ENCODE results near the gene GNB1L.

Gene GNB1L

GRCh38 chr22:19876314-19876940, 21.8 kb upstream of the GNB1L start:
- DNase-seq (ENCODE audit: low read depth) = no peak

GRCh38 chr22:19875531-19876313, 21.0 kb upstream of the GNB1L start:
- no peak for DNase-seq (ENCODE audit: low read depth)

GRCh38 chr22:19875061-19875530, 20.4 kb upstream of the GNB1L start:
- DNase-seq (ENCODE audit: low read depth) = no peak

GRCh38 chr22:19874307-19875060, 19.8 kb upstream of the GNB1L start:
- DNase-seq (ENCODE audit: low read depth) = no peak

- no peak for DNase-seq (ENCODE audit: low read depth)
Measured at GRCh38 chr22:19873960-19874306, 19.3 kb upstream of the GNB1L start.

- no peak for DNase-seq (ENCODE audit: low read depth)
Measured at GRCh38 chr22:19873138-19873959, 18.7 kb upstream of the GNB1L start.

GRCh38 chr22:19872779-19873137, 18.1 kb upstream of the GNB1L start:
- no peak for DNase-seq (ENCODE audit: low read depth)

- no peak for DNase-seq (ENCODE audit: low read depth)
Measured at GRCh38 chr22:19871845-19872778, 17.4 kb upstream of the GNB1L start.

GRCh38 chr22:19871023-19871844, 16.6 kb upstream of the GNB1L start:
- DNase-seq (ENCODE audit: low read depth) = no peak

GRCh38 chr22:19870153-19871022, 15.7 kb upstream of the GNB1L start:
- DNase-seq (ENCODE audit: low read depth) = no peak

- no peak for DNase-seq (ENCODE audit: low read depth)
Measured at GRCh38 chr22:19869497-19870152, 15.0 kb upstream of the GNB1L start.

- no peak for DNase-seq (ENCODE audit: low read depth)
Measured at GRCh38 chr22:19868773-19869471, 14.2 kb upstream of the GNB1L start.

GRCh38 chr22:19868333-19868732, 13.7 kb upstream of the GNB1L start:
- DNase-seq (ENCODE audit: low read depth) = no peak

GRCh38 chr22:19867617-19868016, 12.9 kb upstream of the GNB1L start:
- DNase-seq (ENCODE audit: low read depth) = no peak

GRCh38 chr22:19866665-19867009, 12.0 kb upstream of the GNB1L start:
- no peak for DNase-seq (ENCODE audit: low read depth)

- DNase-seq (ENCODE audit: low read depth) = no peak
Measured at GRCh38 chr22:19865141-19865829, 10.6 kb upstream of the GNB1L start.

GRCh38 chr22:19864538-19865106, 9.9 kb upstream of the GNB1L start:
- DNase-seq (ENCODE audit: low read depth) = no peak

All from stimulated activated CD8-positive, alpha-beta memory T cell treated with anti-CD3 and anti-CD28 coated beads, Interleukin-12 subunit alpha, Interleukin-12 subunit beta, amount 100 ng/mL, for 1 hour (primary cell).